Caco-2 (cell line): ENCODE data around the gene MEA1. TPM values are rescaled to one million over a fixed set of nuclear protein-coding genes. Genes with fewer than 3 reads are reported as not detected.

ENCODE experiments used
- BruUV-seq: library from RNA; stranded (reverse); fragments of 400-500 nt; replicated peaks from 2 replicates; lab custom pipeline; 2021; lab: Mats Ljungman, UMichigan
- CTCF ChIA-PET: fragments of 300-600 bp; sonication (Branson Sonifier 250); formaldehyde crosslinking; loops from one replicate; lab custom pipeline; 2022; ENCODE audit warnings: antibody characterized with exemption; lab: Charles Lee
- POLR2A ChIA-PET: fragments of 300-600 bp; sonication (Branson Sonifier 250); formaldehyde crosslinking; loops from one replicate; lab custom pipeline; 2022; ENCODE audit warnings: antibody characterized with exemption; lab: Charles Lee
- DNase-seq, 2 experiments: peaks; one replicate each; pipeline versions ENCODE4 v3.0.0 to v3.0.0-alpha.2; 2020 to 2022
- H3K27me3 ChIP-seq: replicated peaks from 2 replicates; pipeline ENCODE4 v1.6.0; 2011; ENCODE audit warnings: low read length; ENCODE audit not compliant: control insufficient read depth, insufficient read depth
- H3K36me3 ChIP-seq: 2 replicates; pipeline ENCODE4 v1.5.1; 2011; ENCODE audit warnings: low read length; ENCODE audit not compliant: control insufficient read depth, insufficient read depth
- H3K4me1 ChIP-seq: fragments of 250-450 bp; sonication (Bioruptor Pico); 2 replicates; pipeline ENCODE4 v1.5.1; 2020; ENCODE audit warnings: mild to moderate bottlenecking
- H3K4me3 ChIP-seq: 2 replicates; pipeline ENCODE4 v1.5.1; 2011; ENCODE audit warnings: low read depth, mild to moderate bottlenecking, control low read depth, low read length
- H3K9me3 ChIP-seq: fragments of 250-450 bp; sonication (Bioruptor Pico); 2 replicates; pipeline ENCODE4 v1.5.1; 2020; ENCODE audit warnings: mild to moderate bottlenecking, moderate library complexity
- H3K27ac Mint-ChIP-seq: one replicate; pipeline ENCODE4 v1.8.0; 2022; ENCODE audit warnings: mixed read lengths; ENCODE audit not compliant: unreplicated experiment
- H3K27me3 Mint-ChIP-seq: one replicate; pipeline ENCODE4 v1.8.0; 2022; ENCODE audit warnings: mixed read lengths; ENCODE audit not compliant: insufficient read depth, unreplicated experiment
- H3K36me3 Mint-ChIP-seq: one replicate; pipeline ENCODE4 v1.8.0; 2022; ENCODE audit warnings: mild to moderate bottlenecking, mixed read lengths; ENCODE audit not compliant: insufficient read depth, unreplicated experiment
- H3K4me1 Mint-ChIP-seq: one replicate; pipeline ENCODE4 v1.8.0; 2022; ENCODE audit warnings: low read depth, mixed read lengths; ENCODE audit not compliant: unreplicated experiment
- H3K4me3 Mint-ChIP-seq: one replicate; pipeline ENCODE4 v1.8.0; 2022; ENCODE audit warnings: mild to moderate bottlenecking, moderate library complexity, mixed read lengths; ENCODE audit not compliant: unreplicated experiment
- H3K9me3 Mint-ChIP-seq: one replicate; pipeline ENCODE4 v1.8.0; 2022; ENCODE audit warnings: mixed read lengths; ENCODE audit not compliant: unreplicated experiment
- CTCF ChIP-seq, 2 experiments: fragments of 200-600 bp in 1 of 2; IDR thresholded peaks; 1 replicate in 1 of 2; 2 replicates in 1 of 2; pipeline versions ENCODE4 v1.5.1 to v1.8.0; 2011 to 2022; ENCODE audit warnings: antibody characterized with exemption in 1 of 2, control low read depth in 1 of 2, inconsistent platforms in 1 of 2, low read depth in 1 of 2, low read length in 1 of 2, mild to moderate bottlenecking in 1 of 2, moderate library complexity in 1 of 2; ENCODE audit not compliant: insufficient read depth in 1 of 2, severe bottlenecking in 1 of 2, unreplicated experiment in 1 of 2
- intact Hi-C: fragments of 100-400 bp; cut with micrococcal nuclease; formaldehyde crosslinking; loops from one replicate; pipeline ENCODE4 v1.10.0; 2022; ENCODE audit not compliant: unreplicated experiment
- total RNA-seq: library from RNA; stranded (reverse); gene quantifications from 2 replicates; pipeline ENCODE4 v1.2.3, GENCODE V29; 2022

Gene MEA1
- total RNA-seq, 1 experiment from 2014 or later, result 62.3 TPM

- peak; percentile 97 for DNase-seq
- Mint-ChIP-seq H3K4me3 (peak within 1 kb of the TSS; percentile 91), H3K27ac (peak within 1 kb of the TSS; percentile 87), H3K36me3 (peaks cover 2% of the 10 kb centered on the region), H3K9me3 (no peaks in the 10 kb centered on the region), H3K27me3 (no peaks in the 10 kb centered on the region), H3K4me1 (peaks cover 36% of the 10 kb centered on the region)
- TF ChIP-seq CTCF (IDR thresholded peaks at IDR 0.05; ENCODE audit: insufficient read depth in 1 of 2, low read depth in 1 of 2, low read length in 1 of 2, severe bottlenecking in 1 of 2, unreplicated experiment in 1 of 2), result no peak
- Histone ChIP-seq H3K4me3 (peak within 1 kb of the TSS; percentile 66), H3K4me1 (no peaks in the 10 kb centered on the region), H3K27me3 (no peaks in the 10 kb centered on the region), H3K36me3 (peaks cover 1% of the 10 kb centered on the region; the same call in 1 of the 2 replicates), H3K9me3 (no peaks in the 10 kb centered on the region)
- CTCF ChIA-PET, result interaction anchor here (0.7 to 0.9 kb wide), 4 partner anchors 12 to 245 kb away, joined by 3 to 6 read pairs (median 4); partner anchors contain the start of genes CNPY3 and DNPH1
- BruUV-seq, result no TSS peak
- POLR2A ChIA-PET, result interaction anchor here (0.6 to 1.7 kb wide), 20 partner anchors 9 to 494 kb away, joined by 3 to 24 read pairs (median 4); partner anchors contain the start of genes CNPY3, CUL7, KLC4 and KLHDC3
- intact Hi-C loops, result loop anchor here (1.0 to 10.0 kb wide), 2 partner anchors 54 to 79 kb away; no protein-coding TSS in a partner anchor
These were observed 29.5 kb downstream of the MEA1 start, which contains the start of gene PPP2R5D for GRCh38 chr6:42984001-42984923. Gene PPP2R5D (plus strand): TSS chr6:42984570. CDS start chr6:42984678, 108 bp downstream.

- H3K27me3 ChIP-seq, result no peaks in the 10 kb centered on the region
- Mint-ChIP-seq H3K4me3 (no peak overlapping the region), H3K27ac (no peak overlapping the region), H3K36me3 (peaks cover 15% of the 10 kb centered on the region), H3K9me3 (no peaks in the 10 kb centered on the region), H3K4me1 (peaks cover 27% of the 10 kb centered on the region), H3K27me3 (no peaks in the 10 kb centered on the region)
- intact Hi-C loops, result loop anchor here (10.0 kb wide), 1 partner anchor 77 kb away; no protein-coding TSS in a partner anchor
- no peaks in the 10 kb centered on the region for H3K36me3 ChIP-seq
- H3K9me3 ChIP-seq, result no peaks in the 10 kb centered on the region
- no peaks in the 10 kb centered on the region for H3K4me1 ChIP-seq
- no TSS peak for BruUV-seq
- ChIA-PET CTCF (no interaction called here), POLR2A (no interaction called here)
- no peak for TF ChIP-seq CTCF (IDR thresholded peaks at IDR 0.05; ENCODE audit: insufficient read depth in 1 of 2, low read depth in 1 of 2, low read length in 1 of 2, severe bottlenecking in 1 of 2, unreplicated experiment in 1 of 2)
- no peak overlapping the region for H3K4me3 ChIP-seq
- no peak for DNase-seq
These were observed 31.9 kb downstream of the MEA1 start for GRCh38 chr6:42981836-42982235.

GRCh38 chr6:42979523-42980177 is 34.1 kb downstream of the MEA1 start:
- Mint-ChIP-seq H3K9me3 (no peaks in the 10 kb centered on the region), H3K27ac (peak overlapping the region; percentile 86), H3K4me1 (peaks cover 13% of the 10 kb centered on the region), H3K36me3 (peaks cover 21% of the 10 kb centered on the region), H3K4me3 (peak overlapping the region; percentile 83), H3K27me3 (no peaks in the 10 kb centered on the region)
- no peaks in the 10 kb centered on the region for H3K27me3 ChIP-seq
- TSS peak; percentile 74 for BruUV-seq
- CTCF ChIA-PET, result interaction anchor here (0.6 to 0.7 kb wide), 2 partner anchors 23 to 34 kb away, joined by 3 read pairs; partner anchors contain the start of genes KLHDC3 and MEA1
- no peak for DNase-seq
- intact Hi-C loops, result loop anchor here (1.0 to 10.0 kb wide), 2 partner anchors 50 to 75 kb away; partner anchors contain the start of gene CNPY3
- no peaks in the 10 kb centered on the region for H3K36me3 ChIP-seq
- no peak for TF ChIP-seq CTCF (IDR thresholded peaks at IDR 0.05; ENCODE audit: insufficient read depth in 1 of 2, low read depth in 1 of 2, low read length in 1 of 2, severe bottlenecking in 1 of 2, unreplicated experiment in 1 of 2)
- no peaks in the 10 kb centered on the region for H3K4me1 ChIP-seq
- POLR2A ChIA-PET, result interaction anchor here (0.8 to 2.0 kb wide), 3 partner anchors 15 to 50 kb away, joined by 3 to 10 read pairs (median 4); partner anchors contain the start of gene CNPY3
- H3K9me3 ChIP-seq, result no peaks in the 10 kb centered on the region
- H3K4me3 ChIP-seq, result peak overlapping the region; percentile 73
